Right renal pelvis (tissue), 4 donors: ENCODE results near the gene GUCY2F. TPM values are rescaled to one million over a fixed set of nuclear protein-coding genes. Genes with fewer than 3 reads are reported as not detected.

ENCODE experiments used
- DNase-seq, 4 donors: peaks; one replicate each; pipeline ENCODE4 v3.0.0-alpha.2; 2013; ENCODE audit warnings: low read depth in 4 of 4, low spot score in 3 of 4, missing footprints in 1 of 4
- polyA plus RNA-seq, 4 donors: library from polyadenylated mRNA; unstranded; fragments of 120-200 nt; gene quantifications; one replicate each; pipeline ENCODE4 v1.2.1, GENCODE V29; 2013; ENCODE audit not compliant: insufficient read length in 4 of 4

GUCY2F gene
- polyA plus RNA-seq, 4 donors = 0.04 to 0.06 TPM; not detected in 2

DNA sequence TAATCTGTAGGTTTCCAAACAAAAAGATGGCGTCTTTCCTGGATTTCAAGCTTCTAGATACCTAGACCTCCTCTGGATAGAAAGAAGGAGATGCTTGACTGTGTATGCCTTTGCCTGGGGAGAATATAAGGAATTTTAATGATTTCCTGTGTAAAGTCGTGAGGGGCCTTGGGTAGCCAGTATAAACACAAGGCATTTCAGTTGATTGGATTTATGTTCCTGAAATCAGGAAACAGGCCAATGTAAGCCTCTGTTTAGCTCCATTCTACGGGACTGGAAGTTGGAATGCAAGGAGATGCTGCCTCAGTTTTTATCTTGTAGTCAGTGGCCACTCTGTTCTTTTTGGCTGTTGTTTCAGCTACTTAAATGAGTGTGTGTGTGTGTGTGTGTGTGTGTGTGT is 137.2 kb downstream of the GUCY2F start:
- DNase-seq = no peak

DNA sequence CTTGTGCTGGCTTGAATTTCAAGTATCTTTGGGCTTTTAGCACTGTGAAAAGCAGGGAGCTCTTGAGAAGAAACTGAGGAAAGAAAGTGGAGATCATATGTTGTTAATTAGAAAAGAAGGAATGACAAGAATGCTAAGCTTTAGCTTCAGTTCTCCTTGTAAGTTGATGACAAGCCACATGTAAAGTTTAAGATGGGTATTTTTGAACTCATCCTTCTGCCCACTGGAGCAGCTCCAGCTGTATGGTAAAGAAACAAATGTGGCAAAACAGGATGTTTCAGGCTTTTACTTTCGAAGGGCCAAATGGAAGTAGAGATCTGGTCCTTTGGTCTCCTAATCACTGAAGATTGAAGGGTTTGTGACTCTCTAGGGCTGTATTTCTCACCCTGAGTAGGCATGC is 137.8 kb downstream of the GUCY2F start:
- no peak for DNase-seq

DNA sequence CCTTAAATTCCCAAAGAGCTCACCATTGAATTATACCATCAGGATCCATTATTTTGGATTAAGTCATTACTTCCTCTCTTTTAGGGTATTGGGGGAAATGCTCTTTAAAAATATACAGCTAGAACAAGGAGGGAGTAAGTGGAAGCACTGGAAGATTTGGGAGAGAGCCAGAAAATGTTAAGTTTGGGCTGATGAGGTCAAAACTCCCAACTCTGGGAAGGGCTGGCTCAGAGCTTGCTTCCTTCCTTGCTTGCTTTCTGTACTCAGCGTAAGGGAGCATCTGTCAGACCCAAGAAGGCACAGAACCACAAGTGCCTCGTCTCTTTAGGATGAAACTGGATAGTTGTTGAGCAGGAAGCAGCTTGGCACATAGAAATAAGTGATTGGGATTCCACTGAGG is 138.2 kb downstream of the GUCY2F start:
- no peak for DNase-seq

DNA sequence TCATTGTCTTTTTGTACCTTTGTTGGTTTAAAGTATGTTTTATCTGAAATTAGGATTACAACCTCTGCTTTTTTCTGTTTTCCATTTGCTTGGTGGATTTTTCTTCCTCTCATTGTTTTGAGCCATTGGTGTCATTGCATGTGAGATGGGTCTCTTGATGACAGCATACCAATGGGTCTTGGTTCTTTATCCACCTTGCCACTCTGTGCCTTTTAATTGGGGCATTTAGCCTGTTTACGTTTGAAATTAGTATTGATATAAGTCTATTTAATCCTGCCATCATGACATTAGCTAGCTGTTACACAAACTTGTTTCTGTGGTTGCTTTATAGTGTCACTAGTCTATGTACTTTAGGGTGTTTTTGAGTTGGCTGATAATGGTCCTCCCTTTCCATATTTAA is 145.7 kb downstream of the GUCY2F start:
- DNase-seq = no peak

DNA sequence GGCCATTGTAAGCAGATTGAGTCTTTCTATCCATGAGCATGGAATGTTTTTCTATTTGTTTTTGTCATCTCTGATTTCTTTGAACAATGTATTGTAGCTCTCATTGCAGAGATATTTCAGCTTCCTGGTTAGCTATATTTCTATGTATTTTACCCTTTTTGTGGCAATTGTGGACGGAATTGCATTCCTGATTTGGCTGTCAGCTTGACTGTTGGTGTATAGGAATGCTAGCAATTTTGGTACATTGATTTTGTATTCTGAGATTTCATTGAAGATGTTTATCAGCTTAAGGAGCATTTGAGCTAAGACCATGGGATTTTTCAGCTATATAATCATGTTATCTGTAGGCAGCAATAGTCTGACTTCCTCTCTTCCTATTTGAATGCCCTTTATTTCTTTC is 154.6 kb downstream of the GUCY2F start:
- no peak for DNase-seq

Other genes starting within 250 kb of the GUCY2F start
- gene NXT2, start 54.8 kb upstream of the GUCY2F start, polyA plus RNA-seq = 10 to 100 TPM; 17.2 to 23.2 (median 22.3) TPM
- 1 to 10 TPM; 3.5 to 6.1 (median 5.2) TPM for gene KCNE5, start 143.1 kb upstream of the GUCY2F start, polyA plus RNA-seq